ENCODE measurements around the gene SLC24A3.

DNA sequence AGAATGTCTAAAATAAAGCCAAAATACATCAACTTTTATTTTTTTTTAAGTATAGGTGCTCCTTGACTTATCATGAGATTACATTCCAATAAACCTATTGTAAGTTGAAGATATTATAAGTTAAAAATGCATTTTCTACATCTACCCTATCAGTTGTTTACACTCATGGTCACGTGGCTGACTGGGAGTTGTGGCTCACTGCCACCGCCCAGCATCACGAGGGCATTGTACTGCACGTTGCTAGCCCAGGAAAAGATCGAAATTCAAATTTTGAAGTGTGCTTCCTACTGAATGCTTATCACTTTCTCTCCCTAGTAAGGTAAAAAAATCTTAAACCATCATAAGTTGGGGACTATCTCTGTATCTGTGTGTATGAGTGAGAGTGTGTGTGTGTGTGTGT lies 419.0 kb downstream of the SLC24A3 start:
- TF ChIP-seq POLR2AphosphoS5 (IDR thresholded peaks at IDR 0.05; ENCODE audit: borderline replicate concordance, low read depth, low read length) (no peak), EZH2 (IDR thresholded peaks at IDR 0.05) (no peak)
